ENCODE results near the gene TUBB. TPM values are rescaled to one million over a fixed set of nuclear protein-coding genes. Genes with fewer than 3 reads are reported as not detected.

Gene TUBB
- total and polyA plus RNA-seq, 9 of the 15 experiments (the other 6 are each of a cell fraction or from before 2014, with no cell fraction given): 971 to 2,870 (median 1,478) TPM

DNA sequence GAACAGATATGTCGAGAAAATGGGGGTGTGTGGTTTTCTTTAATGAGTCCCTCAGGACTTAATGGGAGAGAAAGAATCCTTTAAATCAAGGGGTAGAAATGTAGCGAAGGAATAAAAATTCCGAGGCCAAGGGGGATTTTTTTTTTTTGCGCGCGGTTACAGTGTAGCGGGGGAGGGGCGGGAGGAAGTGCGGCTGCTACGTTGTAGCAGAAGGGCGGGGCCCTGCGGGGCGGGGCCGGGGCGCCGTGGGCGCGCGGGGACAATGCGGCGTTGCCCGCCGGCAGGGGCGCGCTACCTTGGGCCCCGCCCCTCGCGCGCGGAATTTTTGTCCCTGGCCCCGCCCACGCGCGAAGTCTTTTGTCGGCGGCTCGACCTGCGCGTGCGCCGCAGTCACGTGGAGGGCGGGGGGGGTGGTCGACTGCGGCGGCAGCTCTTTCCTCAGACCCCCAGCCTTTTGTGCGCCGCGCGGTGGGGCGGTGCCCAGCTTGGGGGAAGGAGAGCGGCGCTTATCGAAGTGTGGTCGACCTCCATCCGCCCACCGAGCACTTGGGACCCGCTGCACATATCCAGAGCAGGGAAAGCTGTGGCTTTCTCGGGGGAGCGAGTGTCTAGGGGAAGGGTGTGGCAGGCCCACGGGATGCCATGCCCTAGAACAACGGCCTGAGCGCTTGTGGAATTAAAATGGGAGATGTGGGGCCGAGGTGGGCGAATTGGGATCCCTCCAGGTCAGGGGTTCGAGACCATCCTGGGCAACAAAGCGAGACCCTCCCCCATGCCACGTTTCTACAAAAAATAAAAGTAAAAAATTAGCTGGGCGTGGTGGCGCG, 1.3 kb downstream of the TUBB start (continued):
- peak; percentile 72 for TF ChIP-seq MEIS2 (IDR thresholded peaks at IDR 0.05; ENCODE audit: partially characterized antibody)
- TF ChIP-seq SIN3A (IDR thresholded peaks at IDR 0.05; ENCODE audit: borderline replicate concordance in 2 of 2, control insufficient read depth in 1 of 2, low read depth in 2 of 2, low read length in 2 of 2): peak; percentile 49 to 76; a peak in 2 of 4 replicates
- TF ChIP-seq RHOXF2B (CRISPR knock-in tag; conservative IDR thresholded peaks at IDR 0.05): 0 out of 2 replicates have a peak, but pooled peaks have one; percentile 65
- TF ChIP-seq TFAM (CRISPR knock-in tag; conservative IDR thresholded peaks at IDR 0.05): no peak
- TF ChIP-seq, protein P1, sequence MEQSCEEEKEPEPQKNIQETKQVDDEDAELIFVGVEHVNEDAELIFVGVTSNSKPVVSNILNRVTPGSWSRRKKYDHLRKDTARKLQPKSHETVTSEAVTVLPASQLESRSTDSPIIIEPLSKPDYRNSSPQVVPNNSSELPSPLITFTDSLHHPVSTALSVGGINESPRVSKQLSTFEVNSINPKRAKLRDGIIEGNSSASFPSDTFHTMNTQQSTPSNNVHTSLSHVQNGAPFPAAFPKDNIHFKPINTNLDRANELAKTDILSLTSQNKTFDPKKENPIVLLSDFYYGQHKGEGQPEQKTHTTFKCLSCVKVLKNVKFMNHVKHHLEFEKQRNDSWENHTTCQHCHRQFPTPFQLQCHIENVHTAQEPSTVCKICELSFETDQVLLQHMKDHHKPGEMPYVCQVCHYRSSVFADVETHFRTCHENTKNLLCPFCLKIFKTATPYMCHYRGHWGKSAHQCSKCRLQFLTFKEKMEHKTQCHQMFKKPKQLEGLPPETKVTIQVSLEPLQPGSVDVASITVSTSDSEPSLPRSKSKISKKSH (CRISPR knock-in tag; IDR thresholded peaks at IDR 0.05): no peak
- peak; percentile 88; the same call in 1 of the 2 replicates for TF ChIP-seq GATAD2A (IDR thresholded peaks at IDR 0.05)
- no peak for TF ChIP-seq HIVEP1 (CRISPR knock-in tag; IDR thresholded peaks at IDR 0.05)
- peak; percentile 87 for TF ChIP-seq CREM (IDR thresholded peaks at IDR 0.05; ENCODE audit: low read depth)
- no peak for TF ChIP-seq XRCC4 (IDR thresholded peaks at IDR 0.05; ENCODE audit: extremely low read depth, insufficient read depth, insufficient read length)
- no peak for TF ChIP-seq MEF2A (IDR thresholded peaks at IDR 0.05; ENCODE audit: control insufficient read depth, low read depth, low read length)
- no peak for TF ChIP-seq SMARCA5 (IDR thresholded peaks at IDR 0.05)
- TF ChIP-seq, protein P2, sequence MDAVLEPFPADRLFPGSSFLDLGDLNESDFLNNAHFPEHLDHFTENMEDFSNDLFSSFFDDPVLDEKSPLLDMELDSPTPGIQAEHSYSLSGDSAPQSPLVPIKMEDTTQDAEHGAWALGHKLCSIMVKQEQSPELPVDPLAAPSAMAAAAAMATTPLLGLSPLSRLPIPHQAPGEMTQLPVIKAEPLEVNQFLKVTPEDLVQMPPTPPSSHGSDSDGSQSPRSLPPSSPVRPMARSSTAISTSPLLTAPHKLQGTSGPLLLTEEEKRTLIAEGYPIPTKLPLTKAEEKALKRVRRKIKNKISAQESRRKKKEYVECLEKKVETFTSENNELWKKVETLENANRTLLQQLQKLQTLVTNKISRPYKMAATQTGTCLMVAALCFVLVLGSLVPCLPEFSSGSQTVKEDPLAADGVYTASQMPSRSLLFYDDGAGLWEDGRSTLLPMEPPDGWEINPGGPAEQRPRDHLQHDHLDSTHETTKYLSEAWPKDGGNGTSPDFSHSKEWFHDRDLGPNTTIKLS (IDR thresholded peaks at IDR 0.05; ENCODE audit: borderline replicate concordance, low read depth): no peak
- TF ChIP-seq ZNF24 (IDR thresholded peaks at IDR 0.05): 0 out of 2 replicates have a peak, but pooled peaks have one; percentile 28
- peak; percentile 68; the same call in 1 of the 2 replicates for TF ChIP-seq ZNF212 (CRISPR knock-in tag; IDR thresholded peaks at IDR 0.05)
- TF ChIP-seq CBX8 (IDR thresholded peaks at IDR 0.05; ENCODE audit: borderline replicate concordance, extremely low read depth, low read depth, low read length, poor library complexity, severe bottlenecking): no peak
- TF ChIP-seq CHD2 (IDR thresholded peaks at IDR 0.05; ENCODE audit: low read depth, low read length): 0 out of 2 replicates have a peak, but pooled peaks have one; percentile 45
- no peak; the same call in 1 of the 2 replicates for TF ChIP-seq STAT5A (IDR thresholded peaks at IDR 0.05; ENCODE audit: borderline replicate concordance, low read length)
- no peak for TF ChIP-seq GTF2F1 (IDR thresholded peaks at IDR 0.05; ENCODE audit: low read depth, low read length)
- TF ChIP-seq CCNT2 (IDR thresholded peaks at IDR 0.05; ENCODE audit: borderline replicate concordance, extremely low read depth, insufficient read length, low read depth, low read length): peak; percentile 98
- TF ChIP-seq FOXK2 (conservative IDR thresholded peaks at IDR 0.05 in 1 of 2, IDR thresholded peaks at IDR 0.05 in 1 of 2; ENCODE audit: low read depth in 2 of 2): no peak
- no peak for TF ChIP-seq TBL1XR1 (IDR thresholded peaks at IDR 0.05; ENCODE audit: low read length in 2 of 2)
- TF ChIP-seq STAG1 (CRISPR knock-in tag; IDR thresholded peaks at IDR 0.05; ENCODE audit: borderline replicate concordance): no peak
- TF ChIP-seq CHD4 (IDR thresholded peaks at IDR 0.05; ENCODE audit: insufficient read depth, insufficient replicate concordance, low read depth, low read length, poor library complexity, severe bottlenecking): no peak
- no peak for TF ChIP-seq ZKSCAN1 (IDR thresholded peaks at IDR 0.05; ENCODE audit: low read depth, low read length)
- peak; percentile 75; the same call in 1 of the 2 replicates for TF ChIP-seq ZBTB1 (CRISPR knock-in tag; IDR thresholded peaks at IDR 0.05; ENCODE audit: borderline replicate concordance, low read depth)
- peak; percentile 94 for TF ChIP-seq BHLHE40 (IDR thresholded peaks at IDR 0.05; ENCODE audit: low read length)

All from K562 (cell line).